ENCODE data around the gene MPZL3. TPM values are rescaled to one million over a fixed set of nuclear protein-coding genes. Genes with fewer than 3 reads are reported as not detected.
A peak's percentile ranks its signal among the peaks of the same experiment; 100 is the strongest.
"Not testable (repeated sequence)": the region's sequence is repeated elsewhere in the genome, so short reads cannot be mapped to it uniquely, and the experiment has no call there.

Gene MPZL3

GRCh38 chr11:118183691-118184090 lies 68.5 kb downstream of the MPZL3 start:
- H3K18ac ChIP-seq (ENCODE audit: low read length); H2BK5ac ChIP-seq (ENCODE audit: low read length); H3K36me3 ChIP-seq (replicated peaks in 1 of 2; ENCODE audit: control insufficient read depth in 2 of 2, insufficient read depth in 2 of 2, low read length in 2 of 2); H2AK5ac ChIP-seq (ENCODE audit: low read depth, low read length); H3K4me3 ChIP-seq (ENCODE audit: low read length in 2 of 2); H2BK12ac ChIP-seq (ENCODE audit: low read length); H2BK15ac ChIP-seq (ENCODE audit: low read length); H3K79me1 ChIP-seq (ENCODE audit: low read depth, low read length); H3K4ac ChIP-seq (ENCODE audit: low read length); H3K4me1 ChIP-seq (ENCODE audit: control insufficient read depth in 2 of 2, insufficient read depth in 1 of 2, low read depth in 1 of 2, low read length in 2 of 2); H3K9ac ChIP-seq (ENCODE audit: low read depth, low read length, poor library complexity); H2BK120ac ChIP-seq (ENCODE audit: low read depth, low read length); H3K14ac ChIP-seq (ENCODE audit: low read length); H2AFZ ChIP-seq (ENCODE audit: low read length); H3K23ac ChIP-seq (ENCODE audit: low read depth, low read length, poor library complexity); H4K91ac ChIP-seq (ENCODE audit: low read depth, low read length, poor library complexity); H3K27ac ChIP-seq (replicated peaks; ENCODE audit: low read length); DNase-seq (ENCODE audit: low spot score); H3K4me2 ChIP-seq (ENCODE audit: insufficient read depth, low read length, poor library complexity, severe bottlenecking); H4K8ac ChIP-seq (ENCODE audit: low read depth, low read length); H3K9me3 ChIP-seq (replicated peaks in 1 of 2; ENCODE audit: control insufficient read depth in 2 of 2, insufficient read depth in 1 of 2, low read depth in 1 of 2, low read length in 2 of 2): not testable (repeated sequence)
- peaks cover 0 to 16% (median 0%) of the 10 kb centered on the region in 3 experiments for H3K27me3 ChIP-seq (ENCODE audit: control insufficient read depth in 3 of 3, insufficient read depth in 3 of 3, low read depth in 1 of 3, low read length in 3 of 3)
- WGBS, 2 donors (ENCODE audit: extremely low coverage in 2 of 2, insufficient read length in 2 of 2, insufficient replicate concordance in 1 of 2) = no CpG with 5 or more reads among the region's 5 CpGs

DNA sequence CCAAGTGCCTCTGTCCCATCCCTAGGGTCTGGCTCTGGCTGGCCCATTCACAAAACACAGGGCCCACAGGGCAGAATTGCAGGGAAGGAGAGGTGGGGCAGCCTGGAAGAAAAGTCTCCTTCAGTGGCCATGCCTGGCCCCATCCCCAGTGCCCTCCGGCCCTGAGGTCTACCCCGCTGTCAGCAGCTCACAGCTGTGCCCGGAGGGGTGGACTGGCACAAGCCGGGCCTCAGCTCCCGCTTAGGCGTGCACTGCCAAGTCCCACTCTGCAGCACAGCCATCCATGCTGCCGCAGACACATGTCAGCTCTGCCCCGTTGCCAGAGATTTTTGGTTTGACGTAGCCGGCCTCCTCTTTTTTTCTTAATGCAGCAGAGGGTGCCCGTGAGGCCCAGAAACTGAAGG lies 71.9 kb downstream of the MPZL3 start:
- Histone ChIP-seq H3K9ac (ENCODE audit: low read depth, low read length, poor library complexity) (no peak overlapping the region), H3K9me3 (replicated peaks in 1 of 2; ENCODE audit: control insufficient read depth in 2 of 2, insufficient read depth in 1 of 2, low read depth in 1 of 2, low read length in 2 of 2) (no peaks in the 10 kb centered on the region), H2BK120ac (ENCODE audit: low read depth, low read length) (no peak overlapping the region), H2AK5ac (ENCODE audit: low read depth, low read length) (no peak overlapping the region), H3K4me3 (ENCODE audit: low read length in 2 of 2) (no peak overlapping the region), H3K79me1 (ENCODE audit: low read depth, low read length) (no peaks in the 10 kb centered on the region), H3K27ac (replicated peaks; ENCODE audit: low read length) (no peak overlapping the region), H3K4ac (ENCODE audit: low read length) (no peak overlapping the region), H3K4me1 (ENCODE audit: control insufficient read depth in 2 of 2, insufficient read depth in 1 of 2, low read depth in 1 of 2, low read length in 2 of 2) (peaks cover 0 to 9% of the 10 kb centered on the region in 2 donors), H2BK5ac (ENCODE audit: low read length) (no peak overlapping the region), H3K4me2 (ENCODE audit: insufficient read depth, low read length, poor library complexity, severe bottlenecking) (peak overlapping the region; percentile 59), H2BK15ac (ENCODE audit: low read length) (no peak overlapping the region), H2AFZ (ENCODE audit: low read length) (peak overlapping the region; percentile 90), H2BK12ac (ENCODE audit: low read length) (no peak overlapping the region), H3K18ac (ENCODE audit: low read length) (peak overlapping the region; percentile 86), H4K8ac (ENCODE audit: low read depth, low read length) (no peak overlapping the region), H3K23ac (ENCODE audit: low read depth, low read length, poor library complexity) (no peak overlapping the region), H4K91ac (ENCODE audit: low read depth, low read length, poor library complexity) (no peak overlapping the region), H3K36me3 (replicated peaks in 1 of 2; ENCODE audit: control insufficient read depth in 2 of 2, insufficient read depth in 2 of 2, low read length in 2 of 2) (no peaks in the 10 kb centered on the region), H3K27me3 (ENCODE audit: control insufficient read depth in 3 of 3, insufficient read depth in 3 of 3, low read depth in 1 of 3, low read length in 3 of 3) (peaks cover 0 to 31% (median 9%) of the 10 kb centered on the region in 3 experiments), H3K14ac (ENCODE audit: low read length) (peak overlapping the region; percentile 11)
- WGBS, 2 donors (ENCODE audit: extremely low coverage in 2 of 2, insufficient read length in 2 of 2, insufficient replicate concordance in 1 of 2) = no CpG with 5 or more reads among the region's 11 CpGs
- peak; percentile 60 for DNase-seq (ENCODE audit: low spot score)

DNA sequence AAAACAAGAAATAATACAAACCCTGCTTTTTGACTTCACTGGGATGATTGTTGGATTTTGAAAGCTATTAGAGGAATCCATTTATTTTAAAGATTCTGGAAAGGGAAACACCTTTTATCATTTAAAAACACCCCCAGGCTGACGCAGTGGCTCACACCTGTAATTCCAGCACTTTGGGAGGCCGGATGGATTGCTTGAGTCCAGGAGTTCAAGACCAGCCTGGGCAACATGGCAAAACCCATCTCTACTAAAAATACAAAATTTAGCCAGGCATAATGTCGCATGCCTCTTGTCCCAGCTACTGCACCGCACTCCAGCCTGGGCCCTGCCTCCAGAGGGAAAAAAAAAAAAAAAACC lies 75.4 kb downstream of the MPZL3 start:
- Histone ChIP-seq H3K4me2 (ENCODE audit: insufficient read depth, low read length, poor library complexity, severe bottlenecking) (no peak overlapping the region), H2BK5ac (ENCODE audit: low read length) (no peak overlapping the region), H3K4ac (ENCODE audit: low read length) (no peak overlapping the region), H2BK120ac (ENCODE audit: low read depth, low read length) (no peak overlapping the region), H3K18ac (ENCODE audit: low read length) (no peak overlapping the region), H2BK12ac (ENCODE audit: low read length) (no peak overlapping the region), H3K79me1 (ENCODE audit: low read depth, low read length) (no peaks in the 10 kb centered on the region), H3K4me3 (ENCODE audit: low read length in 2 of 2) (no peak overlapping the region), H3K14ac (ENCODE audit: low read length) (no peak overlapping the region), H3K27me3 (ENCODE audit: control insufficient read depth in 3 of 3, insufficient read depth in 3 of 3, low read depth in 1 of 3, low read length in 3 of 3) (peaks cover 0 to 51% (median 23%) of the 10 kb centered on the region in 3 experiments), H3K9me3 (replicated peaks in 1 of 2; ENCODE audit: control insufficient read depth in 2 of 2, insufficient read depth in 1 of 2, low read depth in 1 of 2, low read length in 2 of 2) (no peaks in the 10 kb centered on the region), H3K23ac (ENCODE audit: low read depth, low read length, poor library complexity) (no peak overlapping the region), H3K36me3 (replicated peaks in 1 of 2; ENCODE audit: control insufficient read depth in 2 of 2, insufficient read depth in 2 of 2, low read length in 2 of 2) (no peaks in the 10 kb centered on the region), H3K27ac (replicated peaks; ENCODE audit: low read length) (no peak overlapping the region), H2BK15ac (ENCODE audit: low read length) (no peak overlapping the region), H4K8ac (ENCODE audit: low read depth, low read length) (no peak overlapping the region), H3K9ac (ENCODE audit: low read depth, low read length, poor library complexity) (no peak overlapping the region), H3K4me1 (ENCODE audit: control insufficient read depth in 2 of 2, insufficient read depth in 1 of 2, low read depth in 1 of 2, low read length in 2 of 2) (peaks cover 0 to 16% of the 10 kb centered on the region in 2 donors), H2AFZ (ENCODE audit: low read length) (no peak overlapping the region), H2AK5ac (ENCODE audit: low read depth, low read length) (no peak overlapping the region), H4K91ac (ENCODE audit: low read depth, low read length, poor library complexity) (no peak overlapping the region)
- no peak for DNase-seq (ENCODE audit: low spot score)
- no CpG with 5 or more reads among the region's 4 CpGs for WGBS, 2 donors (ENCODE audit: extremely low coverage in 2 of 2, insufficient read length in 2 of 2, insufficient replicate concordance in 1 of 2)

Small RNAs within 50 kb of the gene (small RNA-seq; reads per million reads assigned to genes)
- gene HSPE1P18 (ENCODE audit: insufficient read depth) = not detected
